Ecto neural progenitor cell (in vitro differentiated cells): ENCODE measurements around the gene GPR137B.

Experiments
- DNase-seq: peaks from one replicate; pipeline ENCODE4 v3.0.0-alpha.2; 2018; ENCODE audit warnings: low spot score

Gene GPR137B

DNA sequence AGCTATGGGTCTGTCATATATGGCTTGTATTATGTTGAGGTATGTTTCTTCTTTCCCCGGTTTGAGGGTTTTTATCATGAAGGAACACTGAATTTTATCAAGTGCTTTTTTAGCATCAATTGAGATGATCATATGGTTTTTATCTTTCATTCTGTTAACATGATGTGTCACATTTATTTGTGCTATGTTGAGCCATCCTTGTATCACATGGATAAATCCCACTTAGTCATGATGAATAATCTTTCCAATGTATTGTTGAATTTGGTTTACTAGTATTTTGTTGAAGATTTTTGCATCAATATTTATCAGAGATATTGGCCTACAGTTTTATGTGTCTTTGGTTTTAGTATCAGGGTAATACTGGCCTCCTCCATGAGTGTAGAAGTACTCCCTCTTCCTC lies 61.7 kb downstream of the GPR137B start:
- DNase-seq = no peak

- DNase-seq = no peak
Observed at GRCh38 chr1:236204656-236205055, 62.3 kb downstream of the GPR137B start.

DNA sequence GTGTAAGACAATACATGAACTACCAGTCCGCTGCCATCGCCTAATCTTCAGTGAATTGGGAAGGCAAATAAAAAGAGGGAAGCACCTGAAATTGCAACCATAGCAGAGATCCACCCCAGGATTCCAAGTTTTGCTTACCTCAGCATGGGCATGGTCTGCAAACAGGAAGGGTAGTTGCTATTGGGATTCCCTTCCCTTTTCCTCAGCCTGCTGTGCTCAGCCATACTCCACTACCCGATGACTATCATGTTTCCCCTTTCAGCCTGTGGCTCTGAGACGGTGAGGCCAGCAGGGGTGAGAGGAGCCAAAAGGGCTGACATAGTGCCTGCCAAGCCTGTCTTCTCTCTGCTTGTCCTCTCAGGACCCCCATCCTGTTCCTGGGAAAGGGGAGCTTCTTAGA lies 64.2 kb downstream of the GPR137B start:
- DNase-seq = peak; percentile 53

GRCh38 chr1:236207121-236207520 lies 64.8 kb downstream of the GPR137B start:
- no peak for DNase-seq

DNA sequence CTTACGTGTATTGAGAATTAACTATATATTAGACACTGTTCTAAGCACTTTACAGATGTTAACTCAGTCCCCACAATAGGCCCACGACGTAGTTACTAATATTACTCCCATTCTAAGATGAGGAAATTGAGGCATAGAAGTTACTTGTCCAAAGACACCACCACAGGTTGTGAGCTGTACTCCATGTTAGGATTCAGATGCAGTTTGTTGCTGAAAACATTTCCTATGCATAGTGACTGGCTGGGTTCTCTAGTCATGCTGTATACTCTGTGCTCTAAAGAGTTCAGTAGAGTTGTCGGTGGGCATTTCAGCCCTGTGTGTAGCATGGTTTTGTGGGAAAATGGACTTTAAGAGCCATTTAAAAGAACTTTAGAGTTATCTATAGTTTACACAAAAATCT lies 65.2 kb downstream of the GPR137B start:
- DNase-seq = no peak

GRCh38 chr1:236209185-236209584 lies 66.8 kb downstream of the GPR137B start:
- no peak for DNase-seq

GRCh38 chr1:236209713-236210112 lies 67.4 kb downstream of the GPR137B start:
- DNase-seq = no peak

DNA sequence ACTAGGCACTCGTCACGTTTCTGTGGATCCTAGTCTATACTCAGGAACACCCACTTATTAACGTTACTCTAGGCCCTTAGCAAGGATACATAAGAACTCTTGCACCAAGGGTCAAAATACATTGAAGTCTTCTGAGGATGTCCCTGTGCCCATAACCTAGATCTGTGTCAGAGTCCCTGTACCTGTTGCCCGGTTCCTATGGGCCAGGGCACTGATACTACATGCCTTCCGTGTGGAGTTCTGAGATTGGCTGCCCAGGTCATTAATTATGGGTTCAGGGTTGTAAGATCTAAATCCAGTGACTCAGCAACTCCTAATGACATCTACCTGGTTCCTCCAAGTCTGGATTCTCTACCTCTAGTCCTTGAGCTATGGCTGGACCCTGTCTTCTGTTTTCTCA lies 69.5 kb downstream of the GPR137B start:
- no peak for DNase-seq

DNA sequence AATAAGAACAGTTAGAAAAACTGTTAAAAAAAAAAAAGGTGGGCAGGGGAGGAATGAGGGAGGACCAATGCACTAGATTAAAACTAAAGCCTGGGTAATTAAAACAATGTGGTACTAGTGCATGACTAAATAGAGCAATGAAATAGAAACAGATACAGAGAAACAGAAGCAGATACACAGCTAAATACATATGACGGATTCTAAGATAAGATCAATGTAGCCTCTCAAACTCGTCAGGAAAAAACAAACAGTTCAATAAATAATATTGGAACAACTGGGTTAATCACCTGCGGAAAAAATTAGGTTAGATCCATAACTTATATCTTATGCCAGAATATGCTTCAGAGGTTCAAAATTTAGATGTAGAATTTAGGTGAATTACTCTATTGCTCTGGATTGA lies 71.2 kb downstream of the GPR137B start:
- DNase-seq = no peak

DNA sequence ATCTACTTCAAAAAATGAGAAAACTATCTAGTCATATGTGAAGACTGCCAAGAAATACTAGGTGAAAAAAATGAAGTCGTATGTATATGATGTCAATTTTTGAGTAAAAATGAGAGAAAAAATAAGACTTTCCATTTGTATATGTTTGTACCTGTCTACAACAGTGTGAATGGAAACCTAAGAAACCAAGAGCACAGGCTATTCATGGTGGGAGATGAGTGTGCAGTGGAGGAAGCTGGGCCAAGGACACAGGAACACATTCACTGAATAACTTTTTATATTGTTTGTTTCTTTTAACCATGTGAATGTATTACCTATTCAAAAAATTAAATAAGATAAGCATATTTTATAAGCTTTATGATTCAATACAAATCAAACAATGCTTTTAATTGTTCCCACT lies 72.4 kb downstream of the GPR137B start:
- DNase-seq = no peak

- DNase-seq = no peak
Observed at GRCh38 chr1:236220473-236220872, 78.1 kb downstream of the GPR137B start.

GRCh38 chr1:236222632-236223031 lies 80.3 kb downstream of the GPR137B start:
- DNase-seq = no peak

DNA sequence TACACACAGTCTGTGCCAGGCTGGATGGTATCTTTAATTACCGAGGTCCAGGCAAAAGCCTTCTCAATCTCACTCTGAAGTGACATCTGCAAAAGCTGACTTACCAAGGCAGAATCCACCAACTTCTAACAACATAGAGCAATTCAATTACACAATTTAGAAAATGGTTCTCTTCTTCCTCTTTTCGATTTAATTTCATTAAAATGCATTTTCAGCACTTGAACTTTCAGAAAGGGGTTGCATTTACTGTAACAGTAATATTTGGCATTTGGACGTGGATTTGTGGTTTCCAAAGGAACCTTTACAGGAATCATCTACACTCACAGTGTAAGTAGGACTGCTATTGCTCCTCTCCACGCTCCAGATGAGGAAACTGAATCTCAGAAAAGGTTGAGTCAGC lies 86.1 kb downstream of the GPR137B start:
- no peak for DNase-seq

- no peak for DNase-seq
Observed at GRCh38 chr1:236235116-236235515, 92.8 kb downstream of the GPR137B start.

GRCh38 chr1:236239092-236239585 lies 96.8 kb downstream of the GPR137B start:
- no peak for DNase-seq

- DNase-seq = no peak
Observed at GRCh38 chr1:236240675-236241074, 98.3 kb downstream of the GPR137B start.

- no peak for DNase-seq
Observed at GRCh38 chr1:236242568-236242967, 100.2 kb downstream of the GPR137B start.

GRCh38 chr1:236247286-236247685 lies 104.9 kb downstream of the GPR137B start:
- DNase-seq = no peak

- DNase-seq = no peak
Observed at GRCh38 chr1:236251587-236251986, 109.2 kb downstream of the GPR137B start.

DNA sequence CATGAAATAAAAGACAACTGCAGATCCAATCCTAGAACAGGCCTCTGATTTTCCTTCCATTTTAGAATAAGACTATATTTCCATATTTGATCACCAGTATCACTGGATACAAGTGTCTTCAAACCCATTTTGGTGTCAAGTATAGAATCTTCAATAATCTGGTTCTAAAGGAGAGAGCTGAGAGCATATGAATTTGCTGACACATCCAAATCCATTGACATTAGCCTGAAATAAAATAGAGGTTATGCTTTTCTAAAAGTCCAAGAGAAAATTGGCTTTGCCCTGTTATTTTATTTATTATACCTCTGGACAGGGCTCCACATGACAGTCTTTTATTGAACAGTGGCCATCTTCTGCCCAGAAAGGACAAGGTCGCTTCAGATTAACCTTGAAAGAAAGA lies 110.8 kb downstream of the GPR137B start:
- no peak for DNase-seq

- DNase-seq = no peak
Observed at GRCh38 chr1:236253918-236254637, 111.7 kb downstream of the GPR137B start.

GRCh38 chr1:236257216-236257615 lies 114.9 kb downstream of the GPR137B start:
- no peak for DNase-seq

DNA sequence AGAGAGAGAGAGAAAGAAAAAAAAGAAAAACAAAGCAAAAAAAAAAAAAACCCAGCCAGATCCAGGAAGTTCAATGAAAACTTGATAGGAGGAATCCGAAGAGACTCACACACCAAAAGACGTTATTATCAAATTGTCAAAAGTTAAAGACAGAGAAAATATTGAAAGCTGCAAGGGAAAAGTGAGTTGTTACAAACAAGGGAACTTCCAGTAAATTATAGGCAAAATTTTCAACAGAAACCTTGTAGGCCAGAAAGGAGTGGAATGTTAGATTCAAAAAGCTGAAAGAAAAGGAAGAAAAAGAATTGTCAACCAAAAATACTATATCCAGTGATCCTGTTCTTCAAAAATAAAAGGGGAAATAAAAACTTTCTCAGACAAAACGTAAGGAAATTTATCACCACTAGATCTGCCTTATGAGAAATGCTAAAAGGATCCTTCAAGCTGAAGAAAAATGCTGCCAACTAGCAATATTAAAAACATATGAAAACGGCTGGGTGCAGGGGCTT lies 115.8 kb downstream of the GPR137B start:
- no peak for DNase-seq
